HCT116 (cell line): ENCODE data around the gene TMEFF2.

Experiments
- ATF3 ChIP-seq: IDR thresholded peaks from 2 replicates; pipeline ENCODE4 v1.6.1; 2012
- CTCF ChIP-seq, 3 experiments: fragments of 200-600 bp in 1 of 3; sonication (generic) in 1 of 3; IDR thresholded peaks in 2 of 3; conservative IDR thresholded peaks in 1 of 3; 2 replicates each; pipeline ENCODE4 v1.5.1; 2012 to 2017; ENCODE audit warnings: low read depth in 2 of 3, low read length in 2 of 3, antibody characterized with exemption in 1 of 3, borderline replicate concordance in 1 of 3, control low read depth in 1 of 3, mild to moderate bottlenecking in 1 of 3, mixed read lengths in 1 of 3, mixed run types in 1 of 3, moderate library complexity in 1 of 3; ENCODE audit not compliant: insufficient read depth in 1 of 3
- EZH2 ChIP-seq: fragments of 200-600 bp; sonication (generic); IDR thresholded peaks from 2 replicates; pipeline ENCODE4 v1.6.1; 2017; ENCODE audit warnings: antibody characterized with exemption, mixed run types
- EZH2phosphoT487 ChIP-seq: fragments of 200-600 bp; IDR thresholded peaks from 2 replicates; pipeline ENCODE4 v1.6.1; 2018; ENCODE audit warnings: antibody characterized with exemption, borderline replicate concordance
- TCF7L2 ChIP-seq: IDR thresholded peaks from 2 replicates; pipeline ENCODE4 v1.7.0; 2011; ENCODE audit warnings: borderline replicate concordance, inconsistent platforms; ENCODE audit not compliant: insufficient read depth, insufficient read length; ENCODE audit errors: extremely low read depth

GRCh38 chr2:192155511-192156118, 39.1 kb downstream of the TMEFF2 start:
- TF ChIP-seq EZH2phosphoT487, result no peak
- no peak for TF ChIP-seq EZH2
- TF ChIP-seq TCF7L2, result no peak
- TF ChIP-seq CTCF (IDR thresholded peaks at IDR 0.05 in 2 of 3, conservative IDR thresholded peaks at IDR 0.05 in 1 of 3; ENCODE audit: borderline replicate concordance in 1 of 3, insufficient read depth in 1 of 3, low read depth in 2 of 3, low read length in 2 of 3), result no peak
- no peak for TF ChIP-seq ATF3
